Suprapubic skin (tissue), 4 donors: Measurements from ENCODE around the gene AP2M1. TPM values are rescaled to one million over a fixed set of nuclear protein-coding genes. Genes with fewer than 3 reads are reported as not detected.
"Not testable (repeated sequence)": the region's sequence is repeated elsewhere in the genome, so short reads cannot be mapped to it uniquely, and the experiment has no call there.

Source experiments
- DNase-seq, 2 donors: peaks; one replicate each; pipeline ENCODE4 v3.0.0-alpha.2; 2019; ENCODE audit warnings: low spot score in 2 of 2
- H3K27ac ChIP-seq: fragments of 200-600 bp; sonication (generic); one replicate; pipeline ENCODE4 v1.5.1; 2019
- H3K27me3 ChIP-seq: fragments of 200-600 bp; sonication (generic); one replicate; pipeline ENCODE4 v1.5.1; 2019
- H3K36me3 ChIP-seq: fragments of 200-600 bp; sonication (generic); one replicate; pipeline ENCODE4 v1.5.1; 2019
- H3K4me1 ChIP-seq: fragments of 200-600 bp; sonication (generic); one replicate; pipeline ENCODE4 v1.5.1; 2019
- H3K4me3 ChIP-seq: fragments of 200-600 bp; sonication (generic); one replicate; pipeline ENCODE4 v1.5.1; 2019; ENCODE audit warnings: mild to moderate bottlenecking
- H3K9me3 ChIP-seq: fragments of 200-600 bp; sonication (generic); one replicate; pipeline ENCODE4 v1.5.1; 2019
- CTCF ChIP-seq, 2 donors: fragments of 200-600 bp in 1 of 2; fragments of 450-650 bp in 1 of 2; sonication (generic) in 1 of 2; IDR thresholded peaks; one replicate each; pipeline ENCODE4 v1.5.1; 2016 to 2019; ENCODE audit warnings: antibody characterized with exemption in 2 of 2, mild to moderate bottlenecking in 1 of 2, moderate library complexity in 1 of 2
- EP300 ChIP-seq: sonication (generic); formaldehyde crosslinking; IDR thresholded peaks from one replicate; pipeline ENCODE4 v1.6.1; 2017; ENCODE audit warnings: antibody characterized with exemption
- POLR2A ChIP-seq, 2 donors: fragments of 450-650 bp; IDR thresholded peaks; one replicate each; pipeline ENCODE4 v1.6.1; 2017; ENCODE audit warnings: antibody characterized with exemption in 2 of 2, mild to moderate bottlenecking in 2 of 2, moderate library complexity in 2 of 2
- POLR2AphosphoS5 ChIP-seq, 3 donors: sonication (generic); formaldehyde crosslinking; IDR thresholded peaks; one replicate each; pipeline ENCODE4 v1.6.1; 2017; ENCODE audit warnings: antibody characterized with exemption in 3 of 3
- WGBS: methylation state at CpG from one replicate; pipeline ENCODE4 v1.1.5; 2018; 5-methylcytosine and 5-hydroxymethylcytosine counted together
- total RNA-seq, 4 donors: library from RNA; depleted of rRNA; stranded (reverse); fragments of >200 nt; gene quantifications; one replicate each; pipeline ENCODE4 v1.1.0, GENCODE V29; 2016

The AP2M1 gene
- total RNA-seq, 4 donors from 2014 or later, result 112 to 137 (median 121) TPM

DNA sequence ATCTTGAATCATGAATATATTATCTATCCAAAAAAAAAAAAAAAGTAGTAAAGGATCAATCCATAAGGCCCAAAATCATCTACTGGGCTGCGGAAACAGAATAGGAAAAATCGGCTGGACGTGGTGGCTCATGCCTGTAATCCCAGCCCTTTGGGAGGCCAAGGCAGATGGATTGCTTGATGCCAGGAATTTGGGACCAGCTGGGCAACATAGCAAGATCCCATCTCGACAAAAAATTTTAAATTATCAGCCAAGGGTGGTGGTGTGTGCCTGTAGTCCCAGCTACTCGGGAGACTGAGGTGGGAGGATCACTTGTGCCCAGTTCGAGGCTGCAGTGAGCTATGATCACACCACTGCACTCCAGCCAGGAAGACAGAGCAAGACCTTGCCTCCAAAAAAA is 25.5 kb upstream of the AP2M1 start:
- TF ChIP-seq EP300 (no peak), POLR2AphosphoS5 (IDR thresholded peaks at IDR 0.05) (no peak), POLR2A (IDR thresholded peaks at IDR 0.05) (no peak)
- no peaks in the 10 kb centered on the region for H3K9me3 ChIP-seq
- DNase-seq, result no peak
- peaks cover 26% of the 10 kb centered on the region for H3K4me1 ChIP-seq
- no peaks in the 10 kb centered on the region for H3K27me3 ChIP-seq
- peaks cover 23% of the 10 kb centered on the region for H3K36me3 ChIP-seq
- H3K4me3 ChIP-seq, result no peak overlapping the region
- 91% methylated on average over 6 of the region's 6 CpGs for WGBS
- H3K27ac ChIP-seq, result no peak overlapping the region

DNA sequence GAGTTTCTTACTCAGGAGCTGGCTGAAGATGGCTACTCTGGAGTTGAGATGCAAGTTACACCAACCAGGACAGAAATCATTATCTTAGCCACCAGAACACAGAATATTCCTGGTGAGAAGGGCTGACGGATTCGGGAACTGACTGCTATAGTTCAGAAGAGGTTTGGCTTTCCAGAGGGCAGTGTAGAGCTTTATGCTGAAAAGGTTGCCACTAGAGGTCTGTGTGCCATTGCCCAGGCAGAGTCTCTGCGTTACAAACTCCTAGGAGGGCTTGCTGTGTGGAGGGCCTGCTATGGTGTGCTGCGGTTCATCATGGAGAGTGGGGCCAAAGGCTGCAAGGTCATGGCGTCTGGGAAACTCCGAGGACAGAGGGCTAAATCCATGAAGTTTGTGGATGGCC is 24.9 kb upstream of the AP2M1 start:
- peaks cover 26% of the 10 kb centered on the region for H3K4me1 ChIP-seq
- WGBS, result 81% methylated on average over 6 of the region's 6 CpGs
- not testable (repeated sequence) for H3K27me3 ChIP-seq, H3K4me3 ChIP-seq, H3K27ac ChIP-seq, DNase-seq, H3K9me3 ChIP-seq
- peaks cover 16% of the 10 kb centered on the region for H3K36me3 ChIP-seq

DNA sequence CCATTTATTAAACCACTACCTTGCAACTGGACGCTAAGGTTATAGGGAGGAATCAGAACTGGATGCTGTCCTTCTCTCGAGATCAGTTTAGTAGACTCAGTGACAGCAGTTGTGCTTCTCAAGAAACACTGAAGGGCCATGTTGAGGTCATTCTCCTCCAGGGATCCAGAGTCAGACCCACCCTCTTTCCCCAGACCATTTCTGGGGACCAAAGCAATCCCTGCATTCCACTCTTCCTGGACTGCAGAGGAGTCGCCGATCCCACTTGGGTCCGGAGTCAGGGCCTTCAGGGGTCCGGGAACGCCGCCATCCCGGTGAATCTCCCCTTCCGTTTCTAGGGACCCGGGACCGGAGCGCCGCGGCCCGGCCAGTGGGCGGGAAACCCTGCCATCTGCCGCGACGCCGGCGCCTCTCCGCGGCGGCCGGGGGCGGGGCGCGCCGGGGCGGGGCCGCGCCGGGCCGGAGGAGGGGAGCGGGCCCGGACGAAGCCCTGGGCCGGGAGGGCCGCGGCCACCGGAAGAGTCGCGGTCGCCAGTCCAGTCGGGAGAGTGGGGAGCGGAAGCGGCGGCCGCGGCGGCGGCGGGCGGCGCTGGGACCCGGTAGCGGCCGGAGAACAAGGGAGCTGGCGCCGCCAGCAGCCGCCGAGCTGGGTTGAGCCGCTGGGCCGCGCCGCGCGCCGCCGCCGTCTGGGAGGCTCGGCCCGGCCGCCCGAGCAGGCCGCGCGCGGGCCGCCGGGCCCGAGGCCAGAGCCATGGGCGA is 19.6 kb upstream of the AP2M1 start, which contains the start of gene DVL3:
TSS of gene DVL3 (plus strand) at position 493 of the 759 bp plus-strand sequence. CDS start at position 752, 259 bp downstream.
- H3K36me3 ChIP-seq, result no peaks in the 10 kb centered on the region
- H3K9me3 ChIP-seq, result no peaks in the 10 kb centered on the region
- WGBS, result 4% methylated on average over 7 of the region's 84 CpGs
- H3K4me1 ChIP-seq, result peaks cover 46% of the 10 kb centered on the region
- TF ChIP-seq CTCF (IDR thresholded peaks at IDR 0.05) (no peak), POLR2A (IDR thresholded peaks at IDR 0.05) (no peak), POLR2AphosphoS5 (IDR thresholded peaks at IDR 0.05) (no peak), EP300 (no peak)
- H3K27ac ChIP-seq, result peak within 1 kb of the TSS; percentile 84
- H3K4me3 ChIP-seq, result peak within 1 kb of the TSS; percentile 91
- peak in 1 of 2 donors; percentile 74 for DNase-seq
- H3K27me3 ChIP-seq, result no peaks in the 10 kb centered on the region

DNA sequence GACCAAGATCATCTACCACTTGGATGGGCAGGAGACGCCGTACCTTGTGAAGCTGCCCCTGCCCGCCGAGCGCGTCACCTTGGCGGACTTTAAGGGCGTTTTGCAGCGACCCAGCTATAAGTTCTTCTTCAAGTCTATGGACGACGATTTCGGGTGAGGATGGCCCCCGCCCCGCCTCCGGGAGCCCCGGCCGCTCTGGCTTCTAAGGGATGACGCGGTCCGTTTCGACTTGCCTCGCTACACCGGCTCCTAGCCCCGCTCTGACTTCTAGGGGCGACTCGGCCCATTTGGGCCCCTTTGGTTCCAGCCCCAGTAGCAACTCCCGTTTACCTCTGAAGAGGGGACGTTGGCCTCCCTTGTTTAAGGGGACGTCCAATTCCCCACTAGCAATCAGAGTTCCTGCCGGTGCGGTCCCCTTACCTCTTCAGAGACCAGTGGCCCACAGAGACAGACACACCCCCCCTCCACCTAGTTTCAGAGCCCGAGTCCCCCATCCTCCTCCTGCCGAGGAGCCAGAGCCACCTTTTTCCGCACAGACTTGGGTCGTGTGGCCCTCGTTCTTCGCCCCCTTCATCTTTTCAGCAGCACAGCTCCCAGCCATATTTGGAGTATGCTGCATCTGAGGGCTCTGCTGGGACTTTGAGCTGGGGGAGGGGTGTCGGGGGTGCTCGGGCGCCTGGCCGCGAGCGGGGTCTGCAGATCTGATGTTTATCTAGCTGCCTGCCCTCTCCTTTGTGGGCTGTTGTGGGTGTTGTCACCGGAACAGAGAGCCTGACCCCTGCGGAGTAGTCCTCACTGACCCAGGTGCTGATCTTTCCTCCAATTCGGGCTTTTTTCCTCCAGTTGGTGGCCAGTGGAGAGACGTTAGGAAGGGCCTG is 18.8 kb upstream of the AP2M1 start:
- WGBS, result 0% methylated on average over 18 of the region's 47 CpGs

DNA sequence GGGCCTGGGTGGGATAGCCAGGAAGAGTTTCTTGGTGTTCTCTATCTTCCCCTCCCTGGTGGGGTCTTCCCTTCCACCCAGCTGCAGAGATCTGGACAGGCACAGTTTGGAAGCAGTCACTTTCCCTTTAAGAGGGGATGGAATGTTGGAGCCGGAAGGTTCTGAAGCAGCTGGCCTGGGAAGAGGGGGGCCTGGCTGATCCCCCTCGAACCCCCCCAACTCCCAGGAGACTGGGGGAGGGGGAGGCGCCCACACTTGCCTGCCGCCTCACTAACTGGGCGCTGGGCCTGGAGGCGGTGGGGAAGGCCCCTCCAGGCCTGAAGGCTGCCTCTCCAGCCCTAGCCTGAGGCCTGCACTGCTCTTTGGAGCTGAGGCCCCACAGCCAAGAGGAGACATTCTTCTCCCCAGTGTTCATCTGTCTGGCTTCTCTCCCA is 18.1 kb upstream of the AP2M1 start:
- no peak for DNase-seq
- Histone ChIP-seq H3K36me3 (no peaks in the 10 kb centered on the region), H3K27me3 (no peaks in the 10 kb centered on the region), H3K27ac (peak overlapping the region; percentile 84), H3K9me3 (no peaks in the 10 kb centered on the region), H3K4me3 (peak overlapping the region; percentile 91), H3K4me1 (peaks cover 60% of the 10 kb centered on the region)
- no peak for TF ChIP-seq POLR2A (IDR thresholded peaks at IDR 0.05)
- no peak for TF ChIP-seq CTCF (IDR thresholded peaks at IDR 0.05)
- 0% methylated on average over 3 of the region's 6 CpGs for WGBS

More for the DNA sequence above, 18.8 kb upstream of the AP2M1 start:
- peak overlapping the region; percentile 91 for H3K4me3 ChIP-seq
- H3K9me3 ChIP-seq, result no peaks in the 10 kb centered on the region
- peak overlapping the region; percentile 84 for H3K27ac ChIP-seq
- TF ChIP-seq POLR2AphosphoS5 (IDR thresholded peaks at IDR 0.05), result no peak
- TF ChIP-seq EP300, result no peak
- TF ChIP-seq CTCF (IDR thresholded peaks at IDR 0.05), result no peak
- no peak for TF ChIP-seq POLR2A (IDR thresholded peaks at IDR 0.05)
- peaks cover 54% of the 10 kb centered on the region for H3K4me1 ChIP-seq
- H3K36me3 ChIP-seq, result no peaks in the 10 kb centered on the region
- H3K27me3 ChIP-seq, result no peaks in the 10 kb centered on the region
- no peak for DNase-seq

DNA sequence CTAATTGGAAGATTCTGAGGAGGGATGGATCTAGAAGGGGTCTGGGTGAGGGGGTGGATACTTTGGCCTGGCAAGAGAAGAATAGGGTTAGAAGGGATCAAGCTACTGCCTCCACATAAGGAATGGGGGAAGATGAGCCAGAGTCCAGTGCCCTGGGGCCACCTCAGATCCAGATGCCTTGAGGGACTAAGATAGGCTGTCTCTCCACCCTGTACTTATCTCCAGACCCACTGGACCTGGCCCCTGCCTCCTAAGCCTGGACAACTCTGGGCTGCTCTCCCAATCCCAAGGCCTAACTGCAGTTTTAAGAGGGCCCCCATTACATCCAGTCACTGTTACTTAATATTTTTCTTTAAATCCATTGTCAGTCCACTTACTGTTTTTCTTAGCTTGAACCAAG is 17.4 kb upstream of the AP2M1 start:
- H3K4me1 ChIP-seq, result peaks cover 66% of the 10 kb centered on the region
- no peaks in the 10 kb centered on the region for H3K27me3 ChIP-seq
- no peak for TF ChIP-seq POLR2AphosphoS5 (IDR thresholded peaks at IDR 0.05)
- TF ChIP-seq POLR2A (IDR thresholded peaks at IDR 0.05), result no peak
- TF ChIP-seq EP300, result no peak
- TF ChIP-seq CTCF (IDR thresholded peaks at IDR 0.05), result no peak

More for the DNA sequence above, 17.4 kb upstream of the AP2M1 start:
- no peaks in the 10 kb centered on the region for H3K36me3 ChIP-seq
- no peak for DNase-seq
- H3K4me3 ChIP-seq, result peak overlapping the region; percentile 91
- H3K27ac ChIP-seq, result peak overlapping the region; percentile 84
- no peaks in the 10 kb centered on the region for H3K9me3 ChIP-seq
